GM21737 (cell line): Measurements from ENCODE around the gene PVALB.

Experiments used
- ATAC-seq: cut with Tn5 transposase; IDR thresholded peaks from one replicate; pipeline ENCODE4 v1.9.1; 2021; ENCODE audit warnings: mild to moderate bottlenecking, moderate library complexity; ENCODE audit not compliant: unreplicated experiment

Gene PVALB

GRCh38 chr22:36775964-36776669 lies 40.7 kb downstream of the PVALB start, which contains the start of gene IFT27:
TSS of gene IFT27 (minus strand) at chr22:36776119. CDS start at chr22:36775707, 412 bp downstream.
- ATAC-seq: peak; percentile 81

DNA sequence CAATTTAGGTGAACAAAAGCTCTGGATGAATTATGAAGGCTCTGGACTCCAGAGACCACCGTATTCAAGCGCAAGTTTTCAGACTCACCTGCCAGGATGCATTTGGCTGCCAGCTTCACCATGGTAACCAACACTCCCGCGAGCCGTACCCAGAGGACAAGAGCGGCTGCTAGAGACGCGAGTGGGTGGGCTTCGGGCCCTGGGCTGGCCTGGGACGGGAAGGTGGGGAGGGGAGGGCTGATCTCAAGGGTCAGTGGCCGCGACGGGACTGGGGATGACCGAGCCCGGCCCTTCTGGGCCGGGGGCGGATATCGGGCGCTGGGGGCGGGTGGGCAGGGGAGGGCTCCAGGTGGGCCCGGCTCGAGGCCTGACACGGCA lies 41.3 kb downstream of the PVALB start:
- peak; percentile 12 for ATAC-seq

DNA sequence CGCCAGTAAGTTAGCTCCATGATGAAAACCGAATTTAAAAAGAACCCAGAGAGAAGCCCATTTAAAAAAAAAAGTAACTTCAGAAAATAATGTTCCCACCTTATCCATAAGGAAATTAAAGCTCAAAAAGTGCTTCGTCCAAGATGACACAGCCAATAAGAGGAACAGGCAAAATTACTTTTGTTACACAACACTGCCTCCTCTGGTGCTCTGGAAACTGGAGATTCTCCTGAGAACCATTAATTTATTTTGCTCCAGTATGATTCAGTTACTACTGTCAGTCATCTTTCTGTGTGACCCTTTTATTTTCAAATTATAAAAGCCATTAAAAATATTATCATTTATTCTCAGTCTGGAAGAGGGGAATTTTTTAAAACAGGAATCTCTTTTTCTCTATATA lies 42.9 kb downstream of the PVALB start:
- ATAC-seq: no peak

DNA sequence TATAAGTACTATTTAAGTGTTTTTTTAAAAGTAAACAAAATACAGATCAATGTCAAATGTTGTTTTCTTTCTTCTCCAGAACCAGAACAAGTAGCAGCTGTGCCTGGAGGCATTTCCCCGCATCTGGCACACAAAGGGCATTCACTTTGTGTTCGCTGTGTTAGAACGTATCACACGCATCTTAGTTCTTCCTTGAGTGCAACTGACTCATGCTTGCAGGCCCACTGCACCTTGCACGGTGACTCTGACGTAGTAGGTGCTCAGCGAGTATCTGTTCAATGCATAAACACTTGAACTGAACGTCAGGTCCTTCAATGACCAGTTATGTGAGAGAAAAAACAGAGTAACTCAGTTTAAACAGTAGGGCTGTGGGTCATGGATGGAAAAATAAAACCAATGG lies 44.4 kb downstream of the PVALB start:
- no peak for ATAC-seq

- ATAC-seq: no peak
Measured at GRCh38 chr22:36771356-36772063, 45.3 kb downstream of the PVALB start.

DNA sequence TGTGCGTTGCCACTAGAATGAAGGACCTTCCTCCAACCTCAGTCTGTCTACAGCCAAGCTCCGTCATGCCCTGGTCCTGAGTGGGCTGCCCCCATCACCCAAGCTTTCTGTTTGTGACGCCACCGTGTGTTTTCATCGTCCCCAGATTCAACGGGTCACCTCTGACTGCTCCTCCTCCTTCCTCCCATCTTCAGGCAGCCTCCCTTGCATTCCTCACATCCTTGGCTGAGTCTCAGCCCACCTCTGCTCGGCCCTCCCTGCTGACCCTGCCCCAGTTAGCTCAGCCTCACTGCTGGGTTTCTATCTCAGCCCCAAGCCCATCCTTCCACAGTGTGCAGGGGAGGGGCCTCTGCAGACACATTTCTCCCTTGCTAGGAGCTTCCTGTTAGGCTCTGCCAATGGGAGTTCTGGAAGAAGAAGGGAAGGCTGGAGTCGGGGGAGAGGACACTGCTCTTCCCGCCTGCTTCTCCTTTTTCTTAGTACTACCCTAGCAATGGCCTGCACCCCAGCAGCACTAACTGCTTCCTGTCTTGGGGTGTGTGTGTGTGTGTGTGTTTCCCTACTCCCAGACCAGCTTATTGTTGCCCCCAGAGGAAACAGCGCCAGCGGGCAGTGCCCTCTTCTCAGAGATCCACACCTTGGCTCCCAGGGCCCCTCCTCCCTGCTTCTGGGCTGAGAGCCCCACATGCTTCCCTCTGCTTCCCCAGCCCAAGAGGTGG lies 46.2 kb downstream of the PVALB start:
- ATAC-seq: no peak

DNA sequence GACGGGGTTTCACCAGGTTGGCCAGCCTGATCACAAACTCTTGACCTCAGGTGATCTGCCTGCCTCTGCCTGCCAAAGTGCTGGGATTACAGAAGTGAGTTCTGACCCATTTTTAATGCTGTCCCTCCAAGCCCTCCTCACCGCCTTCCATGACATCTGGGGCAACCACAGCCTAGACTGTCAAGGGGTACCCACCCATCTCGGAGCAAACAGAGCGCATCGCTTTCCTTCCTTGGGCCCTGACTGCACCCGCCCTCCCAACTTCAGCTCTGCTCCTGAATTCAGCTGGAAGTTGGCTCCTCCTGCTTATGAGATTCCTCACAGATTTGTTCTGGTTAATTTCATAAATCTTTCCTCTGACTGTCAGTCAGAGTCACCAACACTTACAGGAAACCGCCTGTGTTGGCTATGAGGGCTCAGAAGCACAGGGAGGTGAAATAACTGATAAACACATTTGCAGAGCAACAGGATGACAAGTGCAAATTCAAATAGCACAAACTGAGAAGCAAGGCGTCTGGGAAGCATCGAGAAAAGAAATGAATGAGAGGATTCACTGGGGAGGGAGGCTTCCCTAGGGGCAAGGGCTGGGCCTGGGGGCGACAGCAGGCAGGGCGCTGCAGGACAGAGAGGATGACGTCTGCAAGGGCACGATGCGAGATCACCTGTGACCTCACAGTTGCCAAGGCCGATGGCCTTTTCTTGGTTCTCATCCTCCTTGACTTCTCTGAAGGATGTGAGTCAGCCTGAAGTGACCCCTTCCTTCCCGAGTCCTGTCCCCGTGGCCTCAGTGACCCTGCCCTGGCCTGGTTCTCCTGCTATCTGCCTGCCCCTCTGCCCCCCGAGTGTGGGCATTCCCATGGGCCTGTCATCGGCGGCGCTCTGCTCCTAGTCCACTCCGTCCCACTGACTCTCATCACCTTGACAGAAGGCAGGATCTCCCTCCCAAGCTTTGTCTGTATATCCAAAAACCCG lies 47.0 kb downstream of the PVALB start:
- no peak for ATAC-seq

GRCh38 chr22:36768616-36769015 lies 48.2 kb downstream of the PVALB start:
- no peak for ATAC-seq

GRCh38 chr22:36768141-36768540 lies 48.7 kb downstream of the PVALB start:
- ATAC-seq: no peak

DNA sequence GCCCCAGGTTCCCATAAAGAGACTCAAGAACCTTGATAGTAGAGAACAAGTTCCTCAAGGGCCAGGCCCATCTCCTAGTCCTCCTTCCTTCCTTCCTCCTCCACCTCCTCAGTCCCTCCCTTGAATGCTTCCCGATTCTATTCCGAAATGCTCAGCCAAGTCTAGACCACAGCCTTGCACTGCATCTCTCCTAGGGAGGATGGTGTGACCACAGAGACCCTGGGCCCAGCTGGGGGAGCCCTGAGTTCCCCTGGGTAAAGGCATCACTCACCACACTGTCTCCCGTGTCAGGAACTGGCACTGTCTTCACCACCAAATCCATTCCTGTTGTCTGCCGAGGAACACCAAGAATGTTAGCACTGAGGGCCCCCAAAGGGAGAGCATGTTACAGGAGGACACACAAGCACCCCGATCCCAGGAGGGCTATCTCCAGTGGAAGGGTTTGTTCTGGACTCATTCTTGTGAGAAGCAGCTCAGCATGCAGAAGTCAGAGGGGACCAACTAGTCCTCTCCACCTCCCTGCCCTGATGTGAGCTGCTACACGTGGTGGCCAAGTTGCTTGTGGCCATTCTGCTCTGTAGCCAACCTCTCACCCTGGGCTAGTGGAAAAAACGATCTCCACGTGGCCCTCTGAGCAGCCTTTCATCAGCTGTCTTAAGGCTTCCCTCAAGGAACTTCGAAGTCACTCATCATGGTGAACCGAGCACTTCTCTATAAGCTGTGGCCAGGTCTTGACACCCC lies 49.6 kb downstream of the PVALB start:
- no peak for ATAC-seq

- no peak for ATAC-seq
Measured at GRCh38 chr22:36765943-36766450, 50.8 kb downstream of the PVALB start.

DNA sequence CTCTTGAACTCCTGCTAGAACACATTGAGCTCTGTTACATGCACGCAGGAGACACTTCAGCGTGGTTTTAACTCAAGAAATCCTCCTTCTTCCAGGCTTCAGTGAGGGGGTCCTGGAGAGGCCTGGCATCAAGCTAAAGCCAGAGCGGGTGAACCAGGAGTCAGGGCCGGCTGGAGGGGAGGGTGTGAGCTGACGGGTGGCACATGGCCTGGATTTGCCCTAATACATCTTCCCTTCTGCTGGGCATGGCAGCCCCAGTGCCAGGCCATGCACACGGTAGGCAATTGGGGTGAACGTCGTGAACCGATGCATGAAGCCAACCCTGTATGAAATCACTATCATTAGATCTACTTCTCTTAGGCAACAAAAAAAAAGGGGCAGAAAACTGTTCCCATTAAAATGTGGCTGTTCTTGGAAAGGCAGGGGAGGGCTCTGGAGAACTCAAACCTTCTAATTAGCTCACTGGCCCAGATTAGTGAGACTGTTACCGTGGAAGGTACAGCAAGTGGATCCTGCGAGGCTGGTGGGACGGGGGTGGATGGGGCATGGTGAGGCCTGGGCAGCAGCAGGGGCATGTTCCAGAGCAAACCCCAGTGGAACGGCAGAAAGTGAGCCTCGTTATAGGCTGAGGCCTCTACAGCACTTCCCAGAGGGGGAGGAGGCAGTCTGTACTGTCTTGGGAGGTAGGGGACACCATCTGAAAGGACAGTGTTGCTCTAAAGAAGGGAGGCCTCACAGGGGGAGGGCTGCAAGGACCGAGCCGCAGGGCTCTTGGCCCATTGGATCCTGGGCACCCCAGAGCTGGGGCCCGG lies 51.5 kb downstream of the PVALB start:
- ATAC-seq: no peak

DNA sequence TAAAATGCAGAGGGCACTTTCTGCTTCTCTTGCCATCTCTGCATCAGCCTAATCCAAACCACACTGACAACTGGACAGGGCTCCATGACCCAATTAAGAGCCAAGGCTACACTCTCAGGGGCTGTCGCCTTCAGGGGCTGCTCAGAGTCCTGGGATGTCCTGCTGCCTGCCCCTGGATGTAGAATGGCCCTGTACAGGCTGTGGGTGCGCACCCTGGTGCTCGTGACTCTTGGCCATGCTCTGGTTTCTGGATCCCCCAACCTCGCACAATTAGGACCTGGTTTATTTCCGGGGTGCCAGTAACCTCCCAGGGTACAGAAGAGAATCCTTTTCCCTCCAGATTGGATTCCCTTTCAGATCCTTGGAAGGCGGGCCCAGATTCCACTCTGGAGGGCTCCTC lies 52.2 kb downstream of the PVALB start:
- ATAC-seq: no peak

DNA sequence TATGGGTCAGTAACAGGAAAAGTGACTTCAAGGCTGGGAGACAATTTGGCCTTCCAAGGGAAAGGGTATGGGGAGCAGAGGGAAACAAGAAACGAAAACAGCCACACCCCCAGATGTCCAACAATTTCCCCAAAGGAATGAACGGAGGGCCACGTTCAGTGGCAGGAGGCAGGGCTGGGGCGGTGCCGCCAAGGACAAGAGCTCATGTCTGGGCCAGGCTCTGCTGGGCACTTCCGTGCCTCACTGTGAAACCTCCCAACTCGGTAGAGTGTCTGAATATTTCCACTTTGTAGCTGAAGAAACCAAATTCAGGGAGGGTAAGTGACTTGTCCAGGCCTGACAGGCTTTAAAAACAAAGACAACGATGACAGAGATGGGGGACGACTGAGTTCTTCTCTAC lies 52.8 kb downstream of the PVALB start:
- ATAC-seq: no peak

GRCh38 chr22:36763576-36763975 lies 53.3 kb downstream of the PVALB start:
- ATAC-seq: no peak

- no peak for ATAC-seq
Measured at GRCh38 chr22:36762687-36763260, 54.1 kb downstream of the PVALB start.

- no peak for ATAC-seq
Measured at GRCh38 chr22:36761553-36762240, 55.1 kb downstream of the PVALB start.

DNA sequence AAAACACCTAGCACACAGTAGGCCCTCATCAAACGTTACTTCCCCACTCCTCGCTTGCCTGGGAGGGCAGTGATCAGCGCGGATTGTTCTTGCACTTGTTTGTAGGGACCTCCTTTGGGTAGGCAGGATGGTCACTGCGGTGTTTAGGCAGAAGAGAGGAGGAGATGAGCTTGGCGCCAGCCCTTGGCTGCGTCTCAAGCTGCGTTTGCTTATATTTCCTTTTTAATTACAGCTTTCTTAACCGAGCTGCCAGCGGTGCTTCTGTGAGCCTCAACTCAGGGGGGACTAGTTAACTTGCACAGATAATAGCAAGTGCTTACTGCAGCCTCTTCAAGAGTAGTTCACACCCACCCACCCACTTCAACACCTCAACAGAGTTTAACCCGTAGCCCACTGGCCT lies 56.0 kb downstream of the PVALB start:
- ATAC-seq: no peak
